GM12878 (cell line): ENCODE measurements around the gene ERC2. TPM values are rescaled to one million over a fixed set of nuclear protein-coding genes. Genes with fewer than 3 reads are reported as not detected.

Experiments
- ETV6 ChIP-seq, 2 experiments: fragments of 450-650 bp in 1 of 2; IDR thresholded peaks in 1 of 2; conservative IDR thresholded peaks in 1 of 2; 2 replicates each; pipeline ENCODE4 v1.6.1; 2014; ENCODE audit warnings: antibody characterized with exemption in 1 of 2, borderline replicate concordance in 1 of 2, low read depth in 1 of 2, mild to moderate bottlenecking in 1 of 2, moderate library complexity in 1 of 2
- FOS ChIP-seq: IDR thresholded peaks from 3 replicates; pipeline ENCODE4 v1.6.1; 2011; ENCODE audit warnings: borderline replicate concordance; ENCODE audit not compliant: insufficient read length; ENCODE audit errors: extremely low read depth
- PAX8 ChIP-seq: fragments of 450-650 bp; IDR thresholded peaks from 2 replicates; pipeline ENCODE4 v1.6.1; 2017; ENCODE audit warnings: mild to moderate bottlenecking, moderate library complexity
- PKNOX1 ChIP-seq: fragments of 450-650 bp; IDR thresholded peaks from 2 replicates; pipeline ENCODE4 v1.6.1; 2016; ENCODE audit warnings: mild to moderate bottlenecking
- polyA plus RNA-seq, 11 experiments: library from polyadenylated mRNA; depleted of rRNA in 4 of 11; unstranded in 6 of 11; stranded (reverse) in 5 of 11; fragments of >200 nt; fragmentation: Nextera tagmentation in 4 of 11; fragmentation: Illumina TruSeq in 1 of 11; extraction: Ambion mirVana in 4 of 11; extraction: Trizol in 1 of 11; gene quantifications; 1 replicate in 1 of 11; 2 replicates in 10 of 11; pipeline versions ENCODE4 v1.2.1 to v1.2.3, GENCODE V29; 2011 to 2016; ENCODE audit warnings: inconsistent platforms in 2 of 11, missing spikeins in 2 of 11, low read depth in 1 of 11
- total RNA-seq, 4 experiments: library from RNA; depleted of rRNA in 3 of 4; stranded (reverse); fragments of >200 nt in 3 of 4; fragmentation: Illumina TruSeq in 1 of 4; extraction: Trizol in 1 of 4; gene quantifications; 2 replicates each; pipeline versions ENCODE4 v1.2.1 to v1.2.3, GENCODE V29; 2013 to 2021
- TF ChIP-seq, protein P1 (sequence below): fragments of 450-650 bp; IDR thresholded peaks from 2 replicates; pipeline ENCODE4 v1.6.1; 2016; ENCODE audit warnings: mild to moderate bottlenecking, moderate library complexity, borderline replicate concordance

Gene ERC2
- total and polyA plus RNA-seq, 10 of the 15 experiments (the other 5 are each of a cell fraction or from before 2014, with no cell fraction given): 0.06 to 1.4 (median 0.12) TPM; not detected in 3

- TF ChIP-seq, protein P1, sequence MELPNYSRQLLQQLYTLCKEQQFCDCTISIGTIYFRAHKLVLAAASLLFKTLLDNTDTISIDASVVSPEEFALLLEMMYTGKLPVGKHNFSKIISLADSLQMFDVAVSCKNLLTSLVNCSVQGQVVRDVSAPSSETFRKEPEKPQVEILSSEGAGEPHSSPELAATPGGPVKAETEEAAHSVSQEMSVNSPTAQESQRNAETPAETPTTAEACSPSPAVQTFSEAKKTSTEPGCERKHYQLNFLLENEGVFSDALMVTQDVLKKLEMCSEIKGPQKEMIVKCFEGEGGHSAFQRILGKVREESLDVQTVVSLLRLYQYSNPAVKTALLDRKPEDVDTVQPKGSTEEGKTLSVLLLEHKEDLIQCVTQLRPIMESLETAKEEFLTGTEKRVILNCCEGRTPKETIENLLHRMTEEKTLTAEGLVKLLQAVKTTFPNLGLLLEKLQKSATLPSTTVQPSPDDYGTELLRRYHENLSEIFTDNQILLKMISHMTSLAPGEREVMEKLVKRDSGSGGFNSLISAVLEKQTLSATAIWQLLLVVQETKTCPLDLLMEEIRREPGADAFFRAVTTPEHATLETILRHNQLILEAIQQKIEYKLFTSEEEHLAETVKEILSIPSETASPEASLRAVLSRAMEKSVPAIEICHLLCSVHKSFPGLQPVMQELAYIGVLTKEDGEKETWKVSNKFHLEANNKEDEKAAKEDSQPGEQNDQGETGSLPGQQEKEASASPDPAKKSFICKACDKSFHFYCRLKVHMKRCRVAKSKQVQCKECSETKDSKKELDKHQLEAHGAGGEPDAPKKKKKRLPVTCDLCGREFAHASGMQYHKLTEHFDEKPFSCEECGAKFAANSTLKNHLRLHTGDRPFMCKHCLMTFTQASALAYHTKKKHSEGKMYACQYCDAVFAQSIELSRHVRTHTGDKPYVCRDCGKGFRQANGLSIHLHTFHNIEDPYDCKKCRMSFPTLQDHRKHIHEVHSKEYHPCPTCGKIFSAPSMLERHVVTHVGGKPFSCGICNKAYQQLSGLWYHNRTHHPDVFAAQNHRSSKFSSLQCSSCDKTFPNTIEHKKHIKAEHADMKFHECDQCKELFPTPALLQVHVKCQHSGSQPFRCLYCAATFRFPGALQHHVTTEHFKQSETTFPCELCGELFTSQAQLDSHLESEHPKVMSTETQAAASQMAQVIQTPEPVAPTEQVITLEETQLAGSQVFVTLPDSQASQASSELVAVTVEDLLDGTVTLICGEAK: no peak
- TF ChIP-seq PAX8: no peak
- no peak for TF ChIP-seq PKNOX1
- no peak for TF ChIP-seq ETV6 (conservative IDR thresholded peaks at IDR 0.05 in 1 of 2, IDR thresholded peaks at IDR 0.05 in 1 of 2; ENCODE audit: borderline replicate concordance in 1 of 2, low read depth in 1 of 2)
- TF ChIP-seq FOS: no peak
Measured at GRCh38 chr3:55717481-55717880, 750.8 kb downstream of the ERC2 start (continued).
